Hepatocyte (in vitro differentiated cells): ENCODE data around the gene MAG.

Experiments used
- EZH2 ChIP-seq: fragments of 200-600 bp; sonication (generic); IDR thresholded peaks from 2 replicates; pipeline ENCODE4 v1.6.1; 2016; ENCODE audit warnings: antibody characterized with exemption, mild to moderate bottlenecking, borderline replicate concordance
- EZH2phosphoT487 ChIP-seq: fragments of 200-600 bp; sonication (generic); IDR thresholded peaks from one replicate; pipeline ENCODE4 v1.6.1; 2018; ENCODE audit warnings: antibody characterized with exemption, mild to moderate bottlenecking, low read depth, moderate library complexity; ENCODE audit not compliant: unreplicated experiment, severe bottlenecking

DNA sequence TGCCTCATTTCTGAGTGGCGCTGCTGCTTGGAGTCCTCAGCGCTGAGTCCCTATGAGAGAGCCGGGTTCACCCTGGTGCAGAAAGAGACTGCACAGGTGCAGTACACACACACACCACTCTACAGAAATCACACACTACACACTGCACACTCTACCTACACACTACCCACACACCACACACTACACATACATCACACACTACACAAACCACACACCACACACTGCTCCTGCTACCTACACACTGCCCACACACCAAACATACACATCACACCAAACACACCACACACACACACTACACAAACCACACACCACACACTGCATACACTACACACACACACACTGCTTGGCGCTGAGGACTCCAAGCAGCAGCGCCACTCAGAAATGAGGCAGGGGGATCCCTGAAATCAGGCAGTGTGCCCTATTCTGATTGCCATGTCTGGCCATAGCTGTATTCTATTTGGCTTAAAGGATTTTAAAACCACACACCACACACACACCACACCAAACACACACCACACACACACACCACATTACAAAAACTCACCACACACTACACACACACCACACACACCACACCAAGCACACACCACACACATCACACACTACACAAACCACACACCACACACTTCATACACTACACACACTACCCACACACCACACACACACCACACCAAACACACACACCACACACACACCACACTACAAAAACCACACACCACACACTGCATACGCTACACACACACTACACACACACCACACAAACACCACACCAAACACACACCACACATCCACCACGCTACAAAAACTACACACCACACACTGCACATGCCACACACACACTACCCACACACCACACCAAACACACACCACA, 4.9 kb downstream of the MAG start:
- TF ChIP-seq EZH2phosphoT487 (no peak), EZH2 (no peak)
